ENCODE results near the gene CTDSPL.

- TF ChIP-seq EZH2phosphoT487 (IDR thresholded peaks at IDR 0.05; ENCODE audit: insufficient read depth, low read depth), result no peak
- TF ChIP-seq EZH2 (IDR thresholded peaks at IDR 0.05; ENCODE audit: insufficient read depth, poor library complexity, severe bottlenecking), result no peak
Measured at GRCh38 chr3:37918627-37919026, 56.9 kb downstream of the CTDSPL start.
